ENCODE measurements around the gene RAB8B. TPM values are rescaled to one million over a fixed set of nuclear protein-coding genes. Genes with fewer than 3 reads are reported as not detected.

Gene RAB8B
- total RNA-seq (10 to 100 TPM; 78.4 to 79.6 TPM), polyA plus RNA-seq (10 to 100 TPM; 35.1 to 40.7 (median 35.3) TPM), total RNA-seq (88.6 to 340 (median 128) reads per million in 6 experiments)

- ATAC-seq, result peak; percentile 67 to 75
- peak; percentile 90 to 100 (median 93) for DNase-seq
- Mint-ChIP-seq H3K27me3 (no peaks in the 10 kb centered on the region), H3K36me3 (no peaks in the 10 kb centered on the region), H3K9me3 (no peaks in the 10 kb centered on the region), H3K4me1 (peaks cover 31 to 58% (median 48%) of the 10 kb centered on the region in 4 donors), H3K27ac (peak within 1 kb of the TSS; percentile 85 to 98 (median 97)), H3K4me3 (peak within 1 kb of the TSS; percentile 90 to 99 (median 95))
- POLR2A ChIA-PET, result interaction anchor here (0.6 to 1.7 kb wide), 3 partner anchors 32 to 89 kb away, joined by 3 to 14 read pairs (median 5); partner anchors contain the start of genes APH1B and RPS27L
Observed at GRCh38 chr15:63188926-63189871, at the start of gene RAB8B. Gene RAB8B (plus strand): TSS chr15:63189606. CDS start chr15:63189625, 19 bp downstream.

- no peaks in the 10 kb centered on the region for H3K9me3 Mint-ChIP-seq
- peaks cover 0 to 5% (median 2%) of the 10 kb centered on the region in 4 donors for H3K4me1 Mint-ChIP-seq
- ATAC-seq (no peak), DNase-seq (no peak)
- H3K27ac Mint-ChIP-seq, result peak overlapping the region in 1 of 10 donors; percentile 15
- peaks cover 0 to 18% (median 0%) of the 10 kb centered on the region in 3 donors for H3K36me3 Mint-ChIP-seq
- no peaks in the 10 kb centered on the region for H3K27me3 Mint-ChIP-seq
- H3K4me3 Mint-ChIP-seq, result no peak overlapping the region
- POLR2A ChIA-PET, result no interaction called here
Observed at GRCh38 chr15:63140936-63141335, 48.5 kb upstream of the RAB8B start.

GRCh38 chr15:63145426-63145825, 44.0 kb upstream of the RAB8B start:
- H3K27me3 Mint-ChIP-seq, result no peaks in the 10 kb centered on the region
- H3K9me3 Mint-ChIP-seq, result no peaks in the 10 kb centered on the region
- POLR2A ChIA-PET, result no interaction called here
- no peak for DNase-seq
- H3K4me1 Mint-ChIP-seq, result peaks cover 0 to 16% (median 3%) of the 10 kb centered on the region in 4 donors
- no peak overlapping the region for H3K4me3 Mint-ChIP-seq
- H3K27ac Mint-ChIP-seq, result peak overlapping the region in 1 of 10 donors; percentile 57
- ATAC-seq, result no peak
- H3K36me3 Mint-ChIP-seq, result peaks cover 0 to 44% (median 11%) of the 10 kb centered on the region in 3 donors

- Mint-ChIP-seq H3K27ac (peak overlapping the region in 3 of 10 donors; percentile 51 to 79 (median 78)), H3K4me1 (peaks cover 0 to 16% (median 3%) of the 10 kb centered on the region in 4 donors), H3K4me3 (no peak overlapping the region), H3K36me3 (peaks cover 0 to 45% (median 11%) of the 10 kb centered on the region in 3 donors), H3K9me3 (no peaks in the 10 kb centered on the region), H3K27me3 (no peaks in the 10 kb centered on the region)
- POLR2A ChIA-PET, result interaction anchor here (0.7 to 2.1 kb wide), 3 partner anchors 11 to 98 kb away, joined by 3 to 8 read pairs (median 3); partner anchors contain the start of gene RPS27L
- no peak for DNase-seq
- peak in 1 of 2 donors; percentile 20 for ATAC-seq
Observed at GRCh38 chr15:63146684-63147083, 42.7 kb upstream of the RAB8B start.

- H3K36me3 Mint-ChIP-seq, result peaks cover 0 to 60% (median 11%) of the 10 kb centered on the region in 3 donors
- H3K27me3 Mint-ChIP-seq, result no peaks in the 10 kb centered on the region
- H3K4me1 Mint-ChIP-seq, result peaks cover 6 to 22% (median 18%) of the 10 kb centered on the region in 4 donors
- H3K4me3 Mint-ChIP-seq, result no peak overlapping the region
- H3K27ac Mint-ChIP-seq, result peak overlapping the region in 2 of 10 donors; percentile 16 to 27
- no peak for DNase-seq
- ATAC-seq, result no peak
- no peaks in the 10 kb centered on the region for H3K9me3 Mint-ChIP-seq
- POLR2A ChIA-PET, result no interaction called here
Observed at GRCh38 chr15:63151665-63152064, 37.7 kb upstream of the RAB8B start.

GRCh38 chr15:63155486-63155885, 33.9 kb upstream of the RAB8B start:
- H3K36me3 Mint-ChIP-seq, result peaks cover 0 to 29% (median 0%) of the 10 kb centered on the region in 3 donors
- no peaks in the 10 kb centered on the region for H3K9me3 Mint-ChIP-seq
- POLR2A ChIA-PET, result interaction anchor here (0.8 to 3.1 kb wide), 3 partner anchors 33 to 77 kb away, joined by 3 to 56 read pairs (median 14); partner anchors contain the start of gene RAB8B
- ATAC-seq (no peak), DNase-seq (no peak)
- peak overlapping the region; percentile 31 to 100 (median 99) for H3K4me3 Mint-ChIP-seq
- H3K27me3 Mint-ChIP-seq, result no peaks in the 10 kb centered on the region
- peak overlapping the region in 5 of 10 donors; percentile 25 to 97 (median 45) for H3K27ac Mint-ChIP-seq
- peaks cover 3 to 30% (median 20%) of the 10 kb centered on the region in 4 donors for H3K4me1 Mint-ChIP-seq

GRCh38 chr15:63156086-63156710, 33.2 kb upstream of the RAB8B start:
- Mint-ChIP-seq H3K4me3 (peak overlapping the region; percentile 97 to 100 (median 99)), H3K27me3 (no peaks in the 10 kb centered on the region), H3K4me1 (peaks cover 3 to 30% (median 20%) of the 10 kb centered on the region in 4 donors), H3K36me3 (peaks cover 0 to 29% (median 0%) of the 10 kb centered on the region in 3 donors), H3K27ac (peak overlapping the region; percentile 94 to 99 (median 98)), H3K9me3 (no peaks in the 10 kb centered on the region)
- DNase-seq (no peak), ATAC-seq (no peak)
- POLR2A ChIA-PET, result interaction anchor here (0.8 to 3.1 kb wide), 12 partner anchors 9 to 342 kb away, joined by 3 to 56 read pairs (median 4); partner anchors contain the start of genes APH1B, LACTB and RAB8B

- H3K27ac Mint-ChIP-seq, result peak overlapping the region; percentile 94 to 99 (median 98)
- H3K4me3 Mint-ChIP-seq, result peak overlapping the region; percentile 97 to 100 (median 99)
- peaks cover 3 to 30% (median 20%) of the 10 kb centered on the region in 4 donors for H3K4me1 Mint-ChIP-seq
- POLR2A ChIA-PET, result interaction anchor here (0.6 to 3.1 kb wide), 17 partner anchors 10 to 444 kb away, joined by 3 to 56 read pairs (median 4); partner anchors contain the start of genes APH1B, LACTB and RAB8B
- ATAC-seq, result no peak
- H3K36me3 Mint-ChIP-seq, result peaks cover 0 to 23% (median 0%) of the 10 kb centered on the region in 3 donors
- peak in 1 of 10 donors; percentile 8 for DNase-seq
- H3K9me3 Mint-ChIP-seq, result no peaks in the 10 kb centered on the region
- no peaks in the 10 kb centered on the region for H3K27me3 Mint-ChIP-seq
Observed at GRCh38 chr15:63156755-63157117, 32.7 kb upstream of the RAB8B start.

GRCh38 chr15:63157118-63157843, 32.1 kb upstream of the RAB8B start, which contains the start of gene RPS27L:
Gene RPS27L (minus strand): TSS chr15:63157477. CDS start chr15:63157405, 72 bp downstream.
- Mint-ChIP-seq H3K4me3 (peak within 1 kb of the TSS; percentile 97 to 100 (median 99)), H3K4me1 (peaks cover 3 to 30% (median 20%) of the 10 kb centered on the region in 4 donors), H3K9me3 (no peaks in the 10 kb centered on the region), H3K27me3 (no peaks in the 10 kb centered on the region), H3K36me3 (peaks cover 0 to 22% (median 0%) of the 10 kb centered on the region in 3 donors), H3K27ac (peak within 1 kb of the TSS; percentile 94 to 99 (median 98))
- POLR2A ChIA-PET, result interaction anchor here (0.6 to 3.1 kb wide), 20 partner anchors 9 to 443 kb away, joined by 3 to 56 read pairs (median 3); partner anchors contain the start of genes APH1B, LACTB and RAB8B
- ATAC-seq (peak; percentile 97), DNase-seq (peak; percentile 75 to 93 (median 84))

GRCh38 chr15:63157891-63158431, 31.4 kb upstream of the RAB8B start:
- H3K36me3 Mint-ChIP-seq, result peaks cover 0 to 16% (median 0%) of the 10 kb centered on the region in 3 donors
- peak; percentile 24 to 43 for ATAC-seq
- DNase-seq, result peak in 4 of 10 donors; percentile 11 to 39 (median 24)
- POLR2A ChIA-PET, result interaction anchor here (0.6 to 3.1 kb wide), 17 partner anchors 8 to 443 kb away, joined by 3 to 56 read pairs (median 3); partner anchors contain the start of genes APH1B, LACTB and RAB8B
- H3K4me3 Mint-ChIP-seq, result peak overlapping the region; percentile 76 to 100 (median 89)
- peaks cover 3 to 30% (median 20%) of the 10 kb centered on the region in 4 donors for H3K4me1 Mint-ChIP-seq
- no peaks in the 10 kb centered on the region for H3K27me3 Mint-ChIP-seq
- peak overlapping the region; percentile 37 to 97 (median 92) for H3K27ac Mint-ChIP-seq
- no peaks in the 10 kb centered on the region for H3K9me3 Mint-ChIP-seq

- no peaks in the 10 kb centered on the region for H3K9me3 Mint-ChIP-seq
- H3K36me3 Mint-ChIP-seq, result no peaks in the 10 kb centered on the region
- peak overlapping the region in 3 of 10 donors; percentile 29 to 49 (median 31) for H3K27ac Mint-ChIP-seq
- peaks cover 2 to 20% (median 10%) of the 10 kb centered on the region in 4 donors for H3K4me1 Mint-ChIP-seq
- POLR2A ChIA-PET, result no interaction called here
- DNase-seq (no peak), ATAC-seq (no peak)
- H3K4me3 Mint-ChIP-seq, result peak overlapping the region in 2 of 10 donors; percentile 4 to 10
- H3K27me3 Mint-ChIP-seq, result no peaks in the 10 kb centered on the region
Observed at GRCh38 chr15:63160638-63161037, 28.8 kb upstream of the RAB8B start.
